ENCODE results near the gene WDR77.

DNA sequence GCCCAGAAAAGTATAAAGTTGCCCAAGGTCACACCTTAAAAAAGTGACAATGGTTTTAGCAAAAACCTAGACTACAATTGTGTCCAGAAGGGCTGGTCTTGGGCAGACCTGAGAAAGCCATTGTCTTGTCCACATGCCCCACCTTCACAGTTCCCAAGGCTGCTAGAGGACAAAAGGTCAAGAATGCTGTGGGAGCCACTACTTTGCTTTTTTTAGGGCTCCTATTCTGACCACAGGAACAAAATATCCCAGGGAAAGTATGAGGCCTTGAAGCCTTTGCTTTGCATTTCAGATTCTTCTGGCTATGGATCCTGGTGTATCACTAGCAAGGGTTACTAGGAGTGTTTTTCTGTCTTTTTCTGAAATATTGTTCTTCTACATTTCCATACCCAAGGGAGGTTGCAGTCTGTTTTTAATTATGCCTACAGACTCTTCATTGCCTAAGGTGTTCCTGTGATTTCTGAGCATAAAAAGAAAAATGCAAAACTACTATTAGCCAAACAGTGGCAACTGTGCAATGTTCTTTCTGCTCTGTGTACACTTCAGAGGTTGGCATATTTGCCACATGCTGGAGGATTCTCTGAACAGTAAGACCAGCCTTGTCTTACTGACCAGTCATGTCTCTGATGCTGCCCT is 35.5 kb upstream of the WDR77 start:
- TF ChIP-seq EZH2 (IDR thresholded peaks at IDR 0.05; ENCODE audit: insufficient read depth, poor library complexity, severe bottlenecking): no peak
- TF ChIP-seq EZH2phosphoT487 (IDR thresholded peaks at IDR 0.05; ENCODE audit: insufficient read depth, low read depth): no peak

Data from GM23248 (cell line).